LNCaP clone FGC (cell line): Measurements from ENCODE around the gene USP20.
A peak's percentile ranks its signal among the peaks of the same experiment; 100 is the strongest.

Source experiments
- DNase-seq: peaks from one replicate; pipeline ENCODE4 v3.0.0-alpha.2; 2011; ENCODE audit warnings: low read depth
- H3K4me3 ChIP-seq: 2 replicates; pipeline ENCODE4 v1.5.1; 2011; ENCODE audit warnings: mild to moderate bottlenecking, low read depth, low read length, control low read depth
- TF ChIP-seq, protein P1 (sequence below): IDR thresholded peaks from 2 replicates; pipeline ENCODE4 v1.5.1; 2012; ENCODE audit warnings: mild to moderate bottlenecking; ENCODE audit not compliant: control insufficient read depth, insufficient read depth; ENCODE audit errors: extremely low read depth

Gene USP20

GRCh38 chr9:129881547-129882324, 46.5 kb downstream of the USP20 start:
- DNase-seq, result no peak
- no peak overlapping the region for H3K4me3 ChIP-seq
- TF ChIP-seq, protein P1, sequence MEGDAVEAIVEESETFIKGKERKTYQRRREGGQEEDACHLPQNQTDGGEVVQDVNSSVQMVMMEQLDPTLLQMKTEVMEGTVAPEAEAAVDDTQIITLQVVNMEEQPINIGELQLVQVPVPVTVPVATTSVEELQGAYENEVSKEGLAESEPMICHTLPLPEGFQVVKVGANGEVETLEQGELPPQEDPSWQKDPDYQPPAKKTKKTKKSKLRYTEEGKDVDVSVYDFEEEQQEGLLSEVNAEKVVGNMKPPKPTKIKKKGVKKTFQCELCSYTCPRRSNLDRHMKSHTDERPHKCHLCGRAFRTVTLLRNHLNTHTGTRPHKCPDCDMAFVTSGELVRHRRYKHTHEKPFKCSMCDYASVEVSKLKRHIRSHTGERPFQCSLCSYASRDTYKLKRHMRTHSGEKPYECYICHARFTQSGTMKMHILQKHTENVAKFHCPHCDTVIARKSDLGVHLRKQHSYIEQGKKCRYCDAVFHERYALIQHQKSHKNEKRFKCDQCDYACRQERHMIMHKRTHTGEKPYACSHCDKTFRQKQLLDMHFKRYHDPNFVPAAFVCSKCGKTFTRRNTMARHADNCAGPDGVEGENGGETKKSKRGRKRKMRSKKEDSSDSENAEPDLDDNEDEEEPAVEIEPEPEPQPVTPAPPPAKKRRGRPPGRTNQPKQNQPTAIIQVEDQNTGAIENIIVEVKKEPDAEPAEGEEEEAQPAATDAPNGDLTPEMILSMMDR, result no peak

- peak; percentile 65 for DNase-seq
- peak overlapping the region; percentile 46 for H3K4me3 ChIP-seq
- TF ChIP-seq, protein P1, result 0 out of 2 replicates have a peak, but pooled peaks have one; percentile 2
These were observed 49.2 kb downstream of the USP20 start for GRCh38 chr9:129884220-129885017.

- DNase-seq, result no peak
- H3K4me3 ChIP-seq, result peak overlapping the region; percentile 46
- TF ChIP-seq, protein P1, result peak; percentile 42
These were observed 49.9 kb downstream of the USP20 start for GRCh38 chr9:129885018-129885669.

GRCh38 chr9:129885670-129886106, 50.4 kb downstream of the USP20 start:
- TF ChIP-seq, protein P1, result peak; percentile 97
- DNase-seq, result peak; percentile 63
- H3K4me3 ChIP-seq, result peak overlapping the region; percentile 46

DNA sequence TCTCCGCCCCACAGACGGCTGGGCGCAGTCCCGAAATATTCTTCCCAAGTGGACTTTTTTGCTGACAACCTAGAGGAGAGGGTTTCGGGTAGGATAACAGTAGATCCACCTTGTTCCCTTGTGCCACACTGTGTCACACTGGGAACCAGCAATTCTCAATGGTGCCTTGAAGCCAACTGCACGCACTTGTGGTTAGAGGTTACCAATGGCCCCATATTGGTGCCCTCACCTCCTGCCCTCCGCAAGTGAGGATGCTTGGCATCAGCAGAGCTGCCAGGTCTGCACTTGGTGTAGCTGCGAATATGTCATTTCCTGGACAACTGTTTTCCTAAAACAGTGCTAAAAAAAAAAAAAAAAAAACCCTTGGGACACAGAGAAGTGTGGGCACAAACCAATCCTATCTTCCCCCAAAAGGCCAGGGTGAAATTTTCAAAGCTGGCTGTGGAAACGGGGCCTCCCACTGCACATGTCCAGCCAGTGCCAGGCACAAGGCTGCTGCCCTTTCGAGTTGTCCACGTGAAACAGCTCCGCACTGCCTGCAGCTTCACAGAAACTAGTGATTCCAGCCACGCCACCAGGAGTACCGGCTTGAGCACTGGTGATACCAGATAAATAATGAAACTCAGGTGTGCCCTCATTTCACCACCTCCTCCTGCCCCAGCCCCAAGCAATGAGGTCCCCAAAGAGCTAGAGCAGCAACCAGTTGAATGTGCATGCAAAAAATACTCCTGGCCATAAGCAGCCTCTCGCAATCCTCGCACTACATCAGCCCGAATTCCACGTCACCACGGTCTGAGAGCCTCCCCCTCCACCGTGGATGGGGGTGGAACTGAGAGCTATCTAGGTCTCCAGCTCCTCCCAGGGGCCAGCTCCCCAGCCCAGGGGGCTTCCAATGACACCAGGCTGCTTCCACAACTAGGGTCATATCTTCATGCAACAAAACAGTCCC, 51.2 kb downstream of the USP20 start:
- no peak for DNase-seq
- peak overlapping the region; percentile 33 for H3K4me3 ChIP-seq
- TF ChIP-seq, protein P1, result no peak
